Endothelial cell of umbilical vein (primary cell): ENCODE data around the gene MRPL21. TPM values are rescaled to one million over a fixed set of nuclear protein-coding genes. Genes with fewer than 3 reads are reported as not detected.

Experiments used
- BruUV-seq: library from RNA; stranded (reverse); fragments of 400-500 nt; replicated peaks from 2 replicates; lab custom pipeline; 2021; lab: Mats Ljungman, UMichigan
- CTCF ChIA-PET: fragments of 300-600, 350-600 bp; sonication (Branson Sonifier 250); formaldehyde crosslinking; loops from one replicate; lab custom pipeline; 2021; ENCODE audit warnings: antibody characterized with exemption, inconsistent platforms; lab: Charles Lee
- POLR2A ChIA-PET: fragments of 300-600, 350-600 bp; sonication (Branson Sonifier 250); formaldehyde crosslinking; loops from one replicate; lab custom pipeline; 2021; ENCODE audit warnings: antibody characterized with exemption, inconsistent platforms; lab: Charles Lee
- DNase-seq: peaks from one replicate; pipeline ENCODE4 v3.0.0-alpha.2; 2011; ENCODE audit warnings: low read depth, low spot score
- FAIRE-seq: peaks from 2 replicates; lab custom pipeline; 2011; peaks lifted over from hg19 to GRCh38; lab: Jason Lieb, UNC
- H2AFZ ChIP-seq: 2 replicates; pipeline ENCODE4 v1.6.0; 2012; ENCODE audit warnings: low read depth, low read length, control low read depth, inconsistent platforms
- H3K27ac ChIP-seq: 2 replicates; pipeline ENCODE4 v1.5.1; 2011; ENCODE audit warnings: low read depth, mild to moderate bottlenecking, control low read depth, low read length, moderate library complexity; ENCODE audit not compliant: insufficient read depth
- H3K27me3 ChIP-seq, 2 experiments: 2 replicates each; pipeline versions ENCODE4 v1.6.0 to v1.6.1; 2011; ENCODE audit warnings: low read length in 2 of 2, mixed read lengths in 1 of 2; ENCODE audit not compliant: control insufficient read depth in 2 of 2, insufficient read depth in 2 of 2
- H3K36me3 ChIP-seq, 2 experiments: 2 replicates in 1 of 2; 3 replicates in 1 of 2; pipeline ENCODE4 v1.5.1; 2011; ENCODE audit warnings: low read length in 2 of 2, mild to moderate bottlenecking in 1 of 2, moderate library complexity in 1 of 2; ENCODE audit not compliant: control insufficient read depth in 2 of 2, insufficient read depth in 2 of 2; ENCODE audit errors: extremely low read depth in 1 of 2
- H3K4me1 ChIP-seq: 3 replicates; pipeline ENCODE4 v1.5.1; 2011; ENCODE audit warnings: mild to moderate bottlenecking, low read length; ENCODE audit not compliant: control insufficient read depth, insufficient read depth; ENCODE audit errors: extremely low read depth
- H3K4me2 ChIP-seq: 2 replicates; pipeline ENCODE4 v1.6.1; 2011; ENCODE audit warnings: low read length, control low read depth, mixed read lengths; ENCODE audit not compliant: insufficient read depth
- H3K4me3 ChIP-seq, 3 experiments: fragments of 200-600 bp in 1 of 3; sonication (generic), shearing (Covaris generic) in 1 of 3; replicated peaks in 1 of 3; 2 replicates each; pipeline ENCODE4 v1.5.1; 2011 to 2016; ENCODE audit warnings: control low read depth in 3 of 3, low read length in 3 of 3, mild to moderate bottlenecking in 2 of 3, inconsistent platforms in 1 of 3, low read depth in 1 of 3, moderate library complexity in 1 of 3; ENCODE audit not compliant: insufficient read depth in 1 of 3
- H3K79me2 ChIP-seq: 2 replicates; pipeline ENCODE4 v1.6.0; 2012; ENCODE audit warnings: low read length, inconsistent platforms; ENCODE audit not compliant: control insufficient read depth, insufficient read depth
- H3K9ac ChIP-seq: replicated peaks from 2 replicates; pipeline ENCODE3; 2011; ENCODE audit warnings: low read length, control low read depth; ENCODE audit not compliant: insufficient read depth; ENCODE audit errors: extremely low read depth
- H3K9me1 ChIP-seq: replicated peaks from 3 replicates; pipeline ENCODE4 v1.6.0; 2011; ENCODE audit warnings: mild to moderate bottlenecking, low read length; ENCODE audit not compliant: control insufficient read depth, insufficient read depth; ENCODE audit errors: extremely low read depth
- H3K9me3 ChIP-seq: replicated peaks from 2 replicates; pipeline ENCODE4 v1.5.1; 2012; ENCODE audit warnings: low read length, inconsistent platforms; ENCODE audit not compliant: control insufficient read depth, insufficient read depth
- H4K20me1 ChIP-seq: replicated peaks from 2 replicates; pipeline ENCODE3; 2011; ENCODE audit warnings: mild to moderate bottlenecking, low read length; ENCODE audit not compliant: control insufficient read depth, insufficient read depth; ENCODE audit errors: extremely low read depth
- CTCF ChIP-seq, 2 donors: IDR thresholded peaks; 1 replicate in 1 of 2; 2 replicates in 1 of 2; pipeline ENCODE4 v1.5.1; 2011; ENCODE audit warnings: low read length in 2 of 2, mild to moderate bottlenecking in 2 of 2, moderate library complexity in 2 of 2, control low read depth in 1 of 2, inconsistent platforms in 1 of 2, low read depth in 1 of 2; ENCODE audit not compliant: insufficient read depth in 1 of 2; ENCODE audit errors: extremely low read depth in 1 of 2
- EZH2 ChIP-seq: IDR thresholded peaks from 2 replicates; pipeline ENCODE4 v1.6.1; 2012; ENCODE audit warnings: borderline replicate concordance, low read depth, mild to moderate bottlenecking, moderate library complexity, low read length, inconsistent platforms; ENCODE audit not compliant: severe bottlenecking
- FOS ChIP-seq: IDR thresholded peaks from 2 replicates; pipeline ENCODE4 v1.6.1; 2011; ENCODE audit warnings: mild to moderate bottlenecking, low read length, moderate library complexity, borderline replicate concordance; ENCODE audit not compliant: insufficient read depth
- GATA2 ChIP-seq: IDR thresholded peaks from 2 replicates; pipeline ENCODE4 v1.7.0; 2011; ENCODE audit warnings: low read depth, mild to moderate bottlenecking, moderate library complexity, mixed read lengths, low read length; ENCODE audit not compliant: insufficient read length, insufficient read depth
- JUN ChIP-seq: IDR thresholded peaks from 2 replicates; pipeline ENCODE4 v1.6.1; 2011; ENCODE audit warnings: borderline replicate concordance, low read depth; ENCODE audit not compliant: insufficient read length, insufficient read depth
- MAX ChIP-seq: IDR thresholded peaks from 2 replicates; pipeline ENCODE4 v1.6.1; 2011; ENCODE audit not compliant: insufficient read depth, insufficient read length
- MYC ChIP-seq: IDR thresholded peaks from one replicate; pipeline ENCODE4 v1.6.1; 2011; ENCODE audit warnings: mild to moderate bottlenecking, low read depth, low read length
- POLR2A ChIP-seq: IDR thresholded peaks from 2 replicates; pipeline ENCODE4 v1.6.1; 2012; ENCODE audit warnings: low read depth, mild to moderate bottlenecking, control low read depth, low read length
- POLR2AphosphoS5 ChIP-seq: IDR thresholded peaks from 2 replicates; pipeline ENCODE4 v1.6.1; 2012; ENCODE audit warnings: low read depth, mild to moderate bottlenecking, control low read depth, low read length, moderate library complexity; ENCODE audit not compliant: insufficient read depth
- dilution Hi-C: fragments of 300-500 bp; cut with MboI; formaldehyde crosslinking; loops from one replicate; pipeline ENCODE4 v1.15.0; 2019; ENCODE audit warnings: low sequenced_read_pairs; ENCODE audit not compliant: extremely low pct_ligation_motif_present
- intact Hi-C: fragments of 100-400 bp; cut with micrococcal nuclease; formaldehyde crosslinking; loops from one replicate; pipeline ENCODE4 v1.10.0; 2022
- polyA plus RNA-seq, 4 experiments: library from polyadenylated mRNA; depleted of rRNA in 3 of 4; stranded (reverse) in 3 of 4; unstranded in 1 of 4; fragments of >200 nt; gene quantifications; 2 replicates each; pipeline versions ENCODE4 v1.2.1 to v1.2.3, GENCODE V29; 2011 to 2012; ENCODE audit warnings: missing spikeins in 1 of 4
- total RNA-seq: library from RNA; stranded (reverse); gene quantifications from 2 replicates; pipeline ENCODE4 v1.2.3, GENCODE V29; 2021

Gene MRPL21
- total and polyA plus RNA-seq, 2 donors (not counting 3 experiments of a cell fraction or from before 2014, with no cell fraction given), result 52.2 to 65.5 TPM

- no peak overlapping the region for H3K4me2 ChIP-seq
- H3K4me3 ChIP-seq, result no peak overlapping the region
- CTCF ChIA-PET, result no interaction called here
- no TSS peak for BruUV-seq
- no peaks in the 10 kb centered on the region for H3K9me1 ChIP-seq
- H3K9me3 ChIP-seq, result peaks cover 3% of the 10 kb centered on the region
- H3K27ac ChIP-seq, result no peak overlapping the region
- H3K36me3 ChIP-seq, result peaks cover 5 to 40% of the 10 kb centered on the region in 2 experiments
- POLR2A ChIA-PET, result interaction anchor here (0.6 kb wide), 1 partner anchor 625 kb away, joined by 4 read pairs; no protein-coding TSS in a partner anchor
- DNase-seq, result no peak
- no peaks in the 10 kb centered on the region for H3K79me2 ChIP-seq
- H2AFZ ChIP-seq, result no peak overlapping the region
- intact Hi-C loops, result no loop called here
- H3K27me3 ChIP-seq, result no peaks in the 10 kb centered on the region
- H3K9ac ChIP-seq, result no peak overlapping the region
- dilution Hi-C loops, result no loop called here
- H3K4me1 ChIP-seq, result no peaks in the 10 kb centered on the region
- no peaks in the 10 kb centered on the region for H4K20me1 ChIP-seq
- no peak for FAIRE-seq
- TF ChIP-seq GATA2 (no peak), CTCF (IDR thresholded peaks at IDR 0.05; ENCODE audit: extremely low read depth in 1 of 2, insufficient read depth in 1 of 2, low read depth in 1 of 2, low read length in 2 of 2) (no peak), JUN (no peak), POLR2A (no peak), FOS (no peak), POLR2AphosphoS5 (no peak), MYC (no peak), EZH2 (no peak), MAX (no peak)
These were observed 26.3 kb upstream of the MRPL21 start for GRCh38 chr11:68929706-68930570.
